Lung (tissue), 12 donors: ENCODE results near the gene NAV1. TPM values are rescaled to one million over a fixed set of nuclear protein-coding genes. Genes with fewer than 3 reads are reported as not detected.

Source experiments
- ATAC-seq: fragments of 200-7000 bp; cut with Tn5 transposase; one replicate; pipeline ENCODE4 v1.9.1; 2020; ENCODE audit warnings: moderate number of reproducible peaks; ENCODE audit not compliant: insufficient read depth, low FRiP score
- DNase-seq, 3 donors: peaks; one replicate each; pipeline ENCODE4 v3.0.0-alpha.2; 2013 to 2017
- H3K27ac ChIP-seq, 2 donors: one replicate each; pipeline ENCODE4 v1.5.1; 2013; ENCODE audit warnings: mild to moderate bottlenecking in 2 of 2, moderate library complexity in 2 of 2, control low read depth in 1 of 2, inconsistent platforms in 1 of 2, low read depth in 1 of 2, low read length in 1 of 2
- H3K27me3 ChIP-seq, 3 donors: one replicate each; pipeline ENCODE4 v1.5.1; 2013; ENCODE audit warnings: low read length in 2 of 3; ENCODE audit not compliant: control insufficient read depth in 3 of 3, insufficient read depth in 3 of 3
- H3K36me3 ChIP-seq, 4 donors: one replicate each; pipeline ENCODE4 v1.5.1; 2013; ENCODE audit warnings: low read length in 4 of 4, mild to moderate bottlenecking in 1 of 4, moderate library complexity in 1 of 4; ENCODE audit not compliant: control insufficient read depth in 4 of 4, insufficient read depth in 4 of 4
- H3K4me1 ChIP-seq, 5 donors: one replicate each; pipeline ENCODE4 v1.5.1; 2013; ENCODE audit warnings: low read length in 5 of 5, mild to moderate bottlenecking in 2 of 5, moderate library complexity in 1 of 5; ENCODE audit not compliant: control insufficient read depth in 5 of 5, insufficient read depth in 5 of 5
- H3K4me3 ChIP-seq: one replicate; pipeline ENCODE4 v1.5.1; 2013; ENCODE audit warnings: mild to moderate bottlenecking, control low read depth, moderate library complexity
- H3K9ac ChIP-seq, 2 donors: one replicate each; pipeline ENCODE4 v1.5.1; 2013; ENCODE audit warnings: low read length in 2 of 2, control low read depth in 1 of 2; ENCODE audit not compliant: insufficient read depth in 1 of 2
- H3K9me3 ChIP-seq, 4 donors: one replicate each; pipeline ENCODE4 v1.5.1; 2013; ENCODE audit warnings: low read length in 3 of 4, mild to moderate bottlenecking in 1 of 4, moderate library complexity in 1 of 4; ENCODE audit not compliant: control insufficient read depth in 4 of 4, insufficient read depth in 3 of 4
- CTCF ChIP-seq: IDR thresholded peaks from 2 replicates; pipeline ENCODE4 v1.5.1; 2012; ENCODE audit warnings: mild to moderate bottlenecking; ENCODE audit errors: control extremely low read depth, extremely low read depth
- WGBS, 2 donors: extraction: QIAGEN DNeasy Blood & Tissue Kit; methylation state at CpG; one replicate each; pipeline ENCODE4 v1.1.7; 2013; 5-methylcytosine and 5-hydroxymethylcytosine counted together
- polyA plus RNA-seq, 2 donors: library from polyadenylated mRNA; stranded (reverse); fragments of 200-250 nt; gene quantifications; one replicate each; pipeline ENCODE4 v1.2.1, GENCODE V29; 2013
- total RNA-seq, 2 donors: library from RNA; depleted of rRNA in 1 of 2; stranded (reverse); fragments of >200 nt in 1 of 2; gene quantifications; one replicate each; pipeline ENCODE4 v1.2.1, GENCODE V29; 2014 to 2021
- donor health status: control.
- donor health status: control.
- donor health status: Bipolar disorder and iron deficiency.
- donor health status: healthy.
- donor health status: DM: yes; HTN: yes; CAD: no.

The NAV1 gene
- total and polyA plus RNA-seq, 4 donors: 6.5 to 38.6 (median 17.9) TPM

GRCh38 chr1:201509601-201510374, 29.1 kb upstream of the NAV1 start:
- H3K36me3 ChIP-seq: peaks cover 0 to 3% (median 0%) of the 10 kb centered on the region in 4 donors
- no peak overlapping the region for H3K4me3 ChIP-seq
- no peaks in the 10 kb centered on the region for H3K27me3 ChIP-seq
- H3K4me1 ChIP-seq: peaks cover 0 to 52% (median 20%) of the 10 kb centered on the region in 5 donors
- H3K27ac ChIP-seq: no peak overlapping the region
- DNase-seq (no peak), ATAC-seq (no peak)
- WGBS, 2 donors: 94 to 97% methylated on average over 2 of the region's 2 CpGs
- H3K9ac ChIP-seq: peak overlapping the region in 1 of 2 donors; percentile 26
- no peak for TF ChIP-seq CTCF
- H3K9me3 ChIP-seq: no peaks in the 10 kb centered on the region

DNA sequence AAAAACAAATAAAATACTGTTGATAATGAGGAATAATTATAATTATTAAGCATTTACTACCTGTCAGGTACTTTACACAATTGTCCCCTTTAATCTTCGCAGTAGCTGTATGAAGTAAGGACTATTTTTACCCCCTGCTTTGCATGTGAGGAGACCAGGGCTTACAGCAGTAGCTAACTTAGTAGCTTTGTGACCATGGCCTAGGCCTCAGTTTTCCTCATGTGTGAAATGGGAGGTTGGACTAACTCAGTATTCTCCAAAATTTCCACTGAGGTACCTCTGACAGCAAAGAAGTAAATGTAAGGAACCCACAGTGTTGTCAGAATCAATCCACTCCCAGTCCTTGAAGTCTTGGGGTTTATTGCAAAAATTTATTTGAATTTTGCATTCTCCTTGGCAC, 28.2 kb upstream of the NAV1 start:
- H3K4me1 ChIP-seq: peaks cover 0 to 42% (median 13%) of the 10 kb centered on the region in 5 donors
- H3K27ac ChIP-seq: no peak overlapping the region
- WGBS, 2 donors: 90 to 96% methylated on average over 1 of the region's 1 CpG
- H3K36me3 ChIP-seq: peaks cover 0 to 3% (median 0%) of the 10 kb centered on the region in 4 donors
- ATAC-seq (no peak), DNase-seq (no peak)
- no peak overlapping the region for H3K9ac ChIP-seq
- no peak overlapping the region for H3K4me3 ChIP-seq
- no peak for TF ChIP-seq CTCF
- no peaks in the 10 kb centered on the region for H3K9me3 ChIP-seq
- no peaks in the 10 kb centered on the region for H3K27me3 ChIP-seq

DNA sequence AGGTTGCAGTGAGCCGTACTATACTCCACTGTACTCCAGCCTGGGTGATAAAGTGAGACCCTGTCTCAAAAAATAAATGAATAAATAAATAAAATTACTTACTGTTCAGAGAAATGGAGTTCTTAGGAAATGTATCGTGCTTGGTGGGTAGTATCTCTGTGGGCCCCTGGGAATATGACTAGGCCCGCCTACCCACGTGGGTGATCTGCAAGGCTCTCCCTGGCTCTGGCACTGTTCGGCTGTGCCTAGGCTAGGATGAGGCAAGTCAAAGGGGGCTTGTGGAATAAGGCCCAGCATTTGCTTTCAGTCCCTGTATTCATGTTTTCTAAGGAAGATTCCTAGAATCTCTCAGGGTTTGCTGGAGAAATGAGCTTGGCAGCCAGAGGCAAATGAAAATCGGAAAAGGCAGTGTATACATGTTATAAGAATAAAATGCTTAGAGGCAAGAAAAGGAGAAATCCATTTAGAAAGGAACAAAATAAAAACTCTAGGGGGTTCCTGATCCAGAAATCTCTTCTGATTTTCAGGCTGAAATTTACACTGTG, 27.5 kb upstream of the NAV1 start:
- peaks cover 0 to 35% (median 13%) of the 10 kb centered on the region in 5 donors for H3K4me1 ChIP-seq
- DNase-seq (no peak), ATAC-seq (no peak)
- no peaks in the 10 kb centered on the region for H3K27me3 ChIP-seq
- no peaks in the 10 kb centered on the region for H3K9me3 ChIP-seq
- peak overlapping the region; percentile 55 to 92 for H3K27ac ChIP-seq
- H3K9ac ChIP-seq: no peak overlapping the region
- 65 to 77% methylated on average over 6 of the region's 6 CpGs for WGBS, 2 donors
- no peak overlapping the region for H3K4me3 ChIP-seq
- no peak for TF ChIP-seq CTCF
- peaks cover 0 to 3% (median 0%) of the 10 kb centered on the region in 4 donors for H3K36me3 ChIP-seq
